Skeletal muscle satellite cell (primary cell): Measurements from ENCODE around the gene ANKRD16.

Source experiments
- H3K27me3 ChIP-seq: 2 replicates; pipeline ENCODE4 v1.7.0; 2013; ENCODE audit warnings: low read length; ENCODE audit not compliant: control insufficient read depth, insufficient read depth
- H3K36me3 ChIP-seq: 2 replicates; pipeline ENCODE4 v1.7.0; 2013; ENCODE audit warnings: mild to moderate bottlenecking, control low read depth, low read length; ENCODE audit not compliant: insufficient read depth
- H3K4me1 ChIP-seq: 2 replicates; pipeline ENCODE4 v1.7.0; 2013; ENCODE audit warnings: low read length; ENCODE audit not compliant: control insufficient read depth, insufficient read depth
- H3K4me2 ChIP-seq: 2 replicates; pipeline ENCODE4 v1.7.0; 2013; ENCODE audit warnings: mild to moderate bottlenecking, low read length
- H3K4me3 ChIP-seq: 2 replicates; pipeline ENCODE4 v1.7.0; 2013; ENCODE audit warnings: low read length
- H3K9ac ChIP-seq: 2 replicates; pipeline ENCODE4 v1.7.0; 2013; ENCODE audit warnings: mild to moderate bottlenecking, low read depth, low read length, moderate library complexity
- H3K9me3 ChIP-seq: replicated peaks from 2 replicates; pipeline ENCODE4 v1.7.0; 2013; ENCODE audit warnings: mild to moderate bottlenecking, control low read depth, low read length

ANKRD16 gene

GRCh38 chr10:5902511-5903274, 13.0 kb upstream of the ANKRD16 start:
- H3K4me3 ChIP-seq: no peak overlapping the region
- H3K36me3 ChIP-seq: peaks cover 15% of the 10 kb centered on the region
- H3K27me3 ChIP-seq: no peaks in the 10 kb centered on the region
- no peaks in the 10 kb centered on the region for H3K9me3 ChIP-seq
- peaks cover 10% of the 10 kb centered on the region for H3K4me1 ChIP-seq
- no peak overlapping the region for H3K9ac ChIP-seq
- no peak overlapping the region for H3K4me2 ChIP-seq

GRCh38 chr10:5900247-5900646, 10.6 kb upstream of the ANKRD16 start:
- no peak overlapping the region for H3K4me2 ChIP-seq
- H3K36me3 ChIP-seq: peaks cover 23% of the 10 kb centered on the region
- H3K4me1 ChIP-seq: no peaks in the 10 kb centered on the region
- H3K27me3 ChIP-seq: no peaks in the 10 kb centered on the region
- no peak overlapping the region for H3K4me3 ChIP-seq
- no peak overlapping the region for H3K9ac ChIP-seq
- H3K9me3 ChIP-seq: no peaks in the 10 kb centered on the region

GRCh38 chr10:5898163-5898562, 8.5 kb upstream of the ANKRD16 start:
- Histone ChIP-seq H3K9ac (no peak overlapping the region), H3K4me2 (no peak overlapping the region), H3K27me3 (no peaks in the 10 kb centered on the region), H3K4me1 (no peaks in the 10 kb centered on the region), H3K36me3 (peaks cover 38% of the 10 kb centered on the region), H3K4me3 (no peak overlapping the region), H3K9me3 (no peaks in the 10 kb centered on the region)

GRCh38 chr10:5897504-5897903, 7.8 kb upstream of the ANKRD16 start:
- Histone ChIP-seq H3K27me3 (no peaks in the 10 kb centered on the region), H3K4me3 (no peak overlapping the region), H3K4me2 (no peak overlapping the region), H3K4me1 (no peaks in the 10 kb centered on the region), H3K9me3 (no peaks in the 10 kb centered on the region), H3K36me3 (peaks cover 38% of the 10 kb centered on the region), H3K9ac (no peak overlapping the region)

- H3K9me3 ChIP-seq: no peaks in the 10 kb centered on the region
- H3K4me3 ChIP-seq: no peak overlapping the region
- peaks cover 38% of the 10 kb centered on the region for H3K36me3 ChIP-seq
- no peaks in the 10 kb centered on the region for H3K27me3 ChIP-seq
- H3K4me2 ChIP-seq: no peak overlapping the region
- peaks cover 4% of the 10 kb centered on the region for H3K4me1 ChIP-seq
- no peak overlapping the region for H3K9ac ChIP-seq
These were observed 7.3 kb upstream of the ANKRD16 start for GRCh38 chr10:5897053-5897340.

GRCh38 chr10:5896208-5897052, 6.7 kb upstream of the ANKRD16 start:
- Histone ChIP-seq H3K4me1 (peaks cover 8% of the 10 kb centered on the region), H3K9me3 (no peaks in the 10 kb centered on the region), H3K36me3 (peaks cover 38% of the 10 kb centered on the region), H3K4me3 (no peak overlapping the region), H3K9ac (no peak overlapping the region), H3K4me2 (no peak overlapping the region), H3K27me3 (no peaks in the 10 kb centered on the region)

GRCh38 chr10:5895804-5896203, 6.1 kb upstream of the ANKRD16 start:
- no peak overlapping the region for H3K4me3 ChIP-seq

GRCh38 chr10:5895365-5895764, 5.7 kb upstream of the ANKRD16 start:
- H3K27me3 ChIP-seq: no peaks in the 10 kb centered on the region
- peaks cover 12% of the 10 kb centered on the region for H3K4me1 ChIP-seq
- H3K4me2 ChIP-seq: no peak overlapping the region
- no peaks in the 10 kb centered on the region for H3K9me3 ChIP-seq
- no peak overlapping the region for H3K4me3 ChIP-seq
- H3K36me3 ChIP-seq: peaks cover 38% of the 10 kb centered on the region
- H3K9ac ChIP-seq: no peak overlapping the region

More at GRCh38 chr10:5895804-5896203, 6.1 kb upstream of the ANKRD16 start:
- Histone ChIP-seq H3K4me2 (no peak overlapping the region), H3K9me3 (no peaks in the 10 kb centered on the region), H3K9ac (no peak overlapping the region), H3K27me3 (no peaks in the 10 kb centered on the region), H3K4me1 (peaks cover 12% of the 10 kb centered on the region), H3K36me3 (peaks cover 38% of the 10 kb centered on the region)

- H3K4me1 ChIP-seq: peaks cover 12% of the 10 kb centered on the region
- H3K4me3 ChIP-seq: no peak overlapping the region
- H3K9ac ChIP-seq: no peak overlapping the region
- no peaks in the 10 kb centered on the region for H3K27me3 ChIP-seq
- peaks cover 38% of the 10 kb centered on the region for H3K36me3 ChIP-seq
- no peak overlapping the region for H3K4me2 ChIP-seq
- no peaks in the 10 kb centered on the region for H3K9me3 ChIP-seq
These were observed 5.2 kb upstream of the ANKRD16 start for GRCh38 chr10:5894873-5895272.

GRCh38 chr10:5894403-5894802, 4.7 kb upstream of the ANKRD16 start:
- Histone ChIP-seq H3K4me1 (peaks cover 12% of the 10 kb centered on the region), H3K4me2 (no peak overlapping the region), H3K9me3 (no peaks in the 10 kb centered on the region), H3K27me3 (no peaks in the 10 kb centered on the region), H3K4me3 (no peak overlapping the region), H3K9ac (no peak overlapping the region), H3K36me3 (peaks cover 38% of the 10 kb centered on the region)

GRCh38 chr10:5893321-5893720, 3.6 kb upstream of the ANKRD16 start:
- no peak overlapping the region for H3K9ac ChIP-seq
- no peak overlapping the region for H3K4me3 ChIP-seq
- peaks cover 38% of the 10 kb centered on the region for H3K36me3 ChIP-seq
- peaks cover 18% of the 10 kb centered on the region for H3K4me1 ChIP-seq
- H3K9me3 ChIP-seq: no peaks in the 10 kb centered on the region
- no peaks in the 10 kb centered on the region for H3K27me3 ChIP-seq
- no peak overlapping the region for H3K4me2 ChIP-seq
